ENCODE data around the gene PRR29.

The PRR29 gene

DNA sequence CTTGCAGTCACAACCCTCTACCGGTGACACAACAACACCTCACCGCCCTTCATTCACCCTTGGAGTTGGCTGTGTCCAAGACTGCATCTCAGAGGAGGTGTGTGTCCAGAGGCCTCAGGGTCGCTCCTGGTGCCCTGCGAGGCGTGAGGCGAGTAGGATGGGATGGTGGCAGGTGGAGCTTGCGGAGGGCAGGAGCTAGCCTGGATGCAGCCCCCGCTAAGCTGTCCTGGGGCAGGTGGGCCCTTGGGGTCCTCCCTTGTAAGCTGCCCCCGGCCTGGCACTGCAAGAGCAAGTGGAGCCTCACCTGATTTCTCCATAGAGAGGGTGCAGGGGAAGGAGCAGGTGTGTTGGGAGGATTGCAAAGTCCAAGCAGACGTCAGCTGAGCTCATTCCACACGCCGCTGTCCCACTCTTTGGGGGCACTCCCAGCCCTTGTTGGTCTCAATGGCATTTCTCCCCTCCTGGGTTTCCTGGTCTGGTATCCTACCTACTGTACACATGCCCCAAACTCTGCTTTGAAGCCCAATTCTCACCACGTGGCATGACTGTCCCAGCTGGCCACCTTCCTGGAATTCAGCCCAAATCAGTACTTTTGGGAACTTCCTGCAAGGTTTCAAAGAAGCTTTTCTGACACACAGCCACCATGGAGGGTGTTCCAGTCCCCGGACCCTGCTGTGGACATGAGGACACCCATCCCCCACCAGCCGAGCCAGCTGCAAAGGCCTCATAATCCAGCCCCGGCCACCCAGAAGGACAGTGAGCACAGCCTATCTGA is 40.4 kb downstream of the PRR29 start:
- no peak for TF ChIP-seq CEBPB (IDR thresholded peaks at IDR 0.05)
- TF ChIP-seq TEAD4 (IDR thresholded peaks at IDR 0.05) = no peak
- TF ChIP-seq TAF1 (IDR thresholded peaks at IDR 0.05; ENCODE audit: low read depth) = no peak
- no peak for TF ChIP-seq RAD21 (IDR thresholded peaks at IDR 0.05; ENCODE audit: low read depth)
- no peak for TF ChIP-seq YY1 (IDR thresholded peaks at IDR 0.05; ENCODE audit: low read depth)

DNA sequence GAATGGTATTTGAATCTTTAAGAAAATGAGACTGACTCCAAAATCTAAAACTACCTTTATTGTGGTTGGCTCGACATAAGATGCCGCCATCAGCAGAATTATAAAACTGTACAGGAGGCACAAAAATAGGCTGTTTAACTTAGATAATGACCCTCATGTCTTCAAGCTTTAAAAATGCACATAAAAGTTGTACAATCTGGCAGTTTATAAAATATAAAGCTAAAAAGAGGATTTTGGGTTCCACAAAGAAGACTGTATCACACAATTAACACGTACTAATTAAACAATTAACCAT is 40.9 kb downstream of the PRR29 start:
- TF ChIP-seq NFIC (IDR thresholded peaks at IDR 0.05) (no peak), ZBTB7A (IDR thresholded peaks at IDR 0.05; ENCODE audit: low read depth) (no peak), EP300 (IDR thresholded peaks at IDR 0.05; ENCODE audit: borderline replicate concordance) (no peak), CEBPB (IDR thresholded peaks at IDR 0.05) (no peak)
- TF ChIP-seq, protein P1, sequence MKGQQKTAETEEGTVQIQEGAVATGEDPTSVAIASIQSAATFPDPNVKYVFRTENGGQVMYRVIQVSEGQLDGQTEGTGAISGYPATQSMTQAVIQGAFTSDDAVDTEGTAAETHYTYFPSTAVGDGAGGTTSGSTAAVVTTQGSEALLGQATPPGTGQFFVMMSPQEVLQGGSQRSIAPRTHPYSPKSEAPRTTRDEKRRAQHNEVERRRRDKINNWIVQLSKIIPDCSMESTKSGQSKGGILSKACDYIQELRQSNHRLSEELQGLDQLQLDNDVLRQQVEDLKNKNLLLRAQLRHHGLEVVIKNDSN (IDR thresholded peaks at IDR 0.05) = no peak

DNA sequence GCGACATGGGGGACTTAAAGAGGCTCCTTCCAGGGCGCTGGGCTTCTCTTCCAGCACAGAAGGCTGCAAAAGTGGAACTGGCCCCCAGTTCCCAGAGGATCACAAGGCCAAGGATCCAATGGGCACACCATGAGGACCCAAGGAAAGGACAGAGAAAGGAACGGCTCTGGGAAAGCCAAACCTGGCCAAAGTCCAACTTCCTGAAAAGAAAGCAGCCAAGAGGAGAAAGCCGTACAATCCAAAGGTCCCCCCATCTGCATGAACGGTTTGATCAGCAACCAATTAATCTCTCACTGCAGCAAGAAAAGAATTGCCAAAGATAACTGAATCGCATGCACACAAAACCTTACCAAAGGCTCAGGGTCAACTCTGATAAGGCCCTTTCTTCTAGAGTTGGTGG is 42.1 kb downstream of the PRR29 start:
- no peak for TF ChIP-seq RAD21 (IDR thresholded peaks at IDR 0.05; ENCODE audit: low read depth)
- TF ChIP-seq NFIC (IDR thresholded peaks at IDR 0.05) = no peak
- no peak for TF ChIP-seq TEAD4 (IDR thresholded peaks at IDR 0.05)
- TF ChIP-seq ZBTB7A (IDR thresholded peaks at IDR 0.05; ENCODE audit: low read depth) = no peak
- no peak for TF ChIP-seq YY1 (IDR thresholded peaks at IDR 0.05; ENCODE audit: low read depth)
- TF ChIP-seq EP300 (IDR thresholded peaks at IDR 0.05; ENCODE audit: borderline replicate concordance) = no peak
- no peak for TF ChIP-seq TCF12 (IDR thresholded peaks at IDR 0.05; ENCODE audit: low read depth)
- TF ChIP-seq, protein P2, sequence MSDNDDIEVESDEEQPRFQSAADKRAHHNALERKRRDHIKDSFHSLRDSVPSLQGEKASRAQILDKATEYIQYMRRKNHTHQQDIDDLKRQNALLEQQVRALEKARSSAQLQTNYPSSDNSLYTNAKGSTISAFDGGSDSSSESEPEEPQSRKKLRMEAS (IDR thresholded peaks at IDR 0.05) = no peak
- TF ChIP-seq, protein P3, sequence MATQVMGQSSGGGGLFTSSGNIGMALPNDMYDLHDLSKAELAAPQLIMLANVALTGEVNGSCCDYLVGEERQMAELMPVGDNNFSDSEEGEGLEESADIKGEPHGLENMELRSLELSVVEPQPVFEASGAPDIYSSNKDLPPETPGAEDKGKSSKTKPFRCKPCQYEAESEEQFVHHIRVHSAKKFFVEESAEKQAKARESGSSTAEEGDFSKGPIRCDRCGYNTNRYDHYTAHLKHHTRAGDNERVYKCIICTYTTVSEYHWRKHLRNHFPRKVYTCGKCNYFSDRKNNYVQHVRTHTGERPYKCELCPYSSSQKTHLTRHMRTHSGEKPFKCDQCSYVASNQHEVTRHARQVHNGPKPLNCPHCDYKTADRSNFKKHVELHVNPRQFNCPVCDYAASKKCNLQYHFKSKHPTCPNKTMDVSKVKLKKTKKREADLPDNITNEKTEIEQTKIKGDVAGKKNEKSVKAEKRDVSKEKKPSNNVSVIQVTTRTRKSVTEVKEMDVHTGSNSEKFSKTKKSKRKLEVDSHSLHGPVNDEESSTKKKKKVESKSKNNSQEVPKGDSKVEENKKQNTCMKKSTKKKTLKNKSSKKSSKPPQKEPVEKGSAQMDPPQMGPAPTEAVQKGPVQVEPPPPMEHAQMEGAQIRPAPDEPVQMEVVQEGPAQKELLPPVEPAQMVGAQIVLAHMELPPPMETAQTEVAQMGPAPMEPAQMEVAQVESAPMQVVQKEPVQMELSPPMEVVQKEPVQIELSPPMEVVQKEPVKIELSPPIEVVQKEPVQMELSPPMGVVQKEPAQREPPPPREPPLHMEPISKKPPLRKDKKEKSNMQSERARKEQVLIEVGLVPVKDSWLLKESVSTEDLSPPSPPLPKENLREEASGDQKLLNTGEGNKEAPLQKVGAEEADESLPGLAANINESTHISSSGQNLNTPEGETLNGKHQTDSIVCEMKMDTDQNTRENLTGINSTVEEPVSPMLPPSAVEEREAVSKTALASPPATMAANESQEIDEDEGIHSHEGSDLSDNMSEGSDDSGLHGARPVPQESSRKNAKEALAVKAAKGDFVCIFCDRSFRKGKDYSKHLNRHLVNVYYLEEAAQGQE (IDR thresholded peaks at IDR 0.05; ENCODE audit: low read depth) = no peak
- TF ChIP-seq TAF1 (IDR thresholded peaks at IDR 0.05; ENCODE audit: low read depth) = no peak
- TF ChIP-seq, protein P1 (IDR thresholded peaks at IDR 0.05) = no peak
- no peak for TF ChIP-seq FOXM1 (IDR thresholded peaks at IDR 0.05; ENCODE audit: borderline replicate concordance, low read depth)
- no peak for TF ChIP-seq CREB1 (IDR thresholded peaks at IDR 0.05; ENCODE audit: low read depth)
- TF ChIP-seq CEBPB (IDR thresholded peaks at IDR 0.05) = no peak
- TF ChIP-seq EGR1 (IDR thresholded peaks at IDR 0.05) = no peak

DNA sequence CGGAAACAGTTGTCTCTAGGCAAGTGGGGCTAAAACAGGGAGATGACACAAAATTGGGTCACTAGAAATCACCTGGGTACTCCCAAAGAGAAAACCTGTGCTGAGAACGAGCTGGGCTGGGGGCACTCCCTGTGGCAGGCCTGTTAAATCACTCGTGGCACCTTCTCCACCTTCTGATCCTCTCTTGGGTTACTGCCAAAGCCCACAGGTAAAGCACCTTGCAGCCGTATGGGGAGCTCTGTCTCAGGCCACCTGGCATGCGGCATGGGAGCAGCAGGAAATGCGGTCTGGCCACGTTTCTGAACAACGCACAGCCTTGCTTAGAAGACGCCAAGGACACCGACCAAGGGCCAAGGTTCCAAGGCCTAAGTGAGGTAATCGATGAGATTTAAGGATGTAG is 43.8 kb downstream of the PRR29 start:
- TF ChIP-seq, protein P3 (IDR thresholded peaks at IDR 0.05; ENCODE audit: low read depth) = no peak
- TF ChIP-seq CEBPB (IDR thresholded peaks at IDR 0.05) (no peak), EP300 (IDR thresholded peaks at IDR 0.05; ENCODE audit: borderline replicate concordance) (no peak)

DNA sequence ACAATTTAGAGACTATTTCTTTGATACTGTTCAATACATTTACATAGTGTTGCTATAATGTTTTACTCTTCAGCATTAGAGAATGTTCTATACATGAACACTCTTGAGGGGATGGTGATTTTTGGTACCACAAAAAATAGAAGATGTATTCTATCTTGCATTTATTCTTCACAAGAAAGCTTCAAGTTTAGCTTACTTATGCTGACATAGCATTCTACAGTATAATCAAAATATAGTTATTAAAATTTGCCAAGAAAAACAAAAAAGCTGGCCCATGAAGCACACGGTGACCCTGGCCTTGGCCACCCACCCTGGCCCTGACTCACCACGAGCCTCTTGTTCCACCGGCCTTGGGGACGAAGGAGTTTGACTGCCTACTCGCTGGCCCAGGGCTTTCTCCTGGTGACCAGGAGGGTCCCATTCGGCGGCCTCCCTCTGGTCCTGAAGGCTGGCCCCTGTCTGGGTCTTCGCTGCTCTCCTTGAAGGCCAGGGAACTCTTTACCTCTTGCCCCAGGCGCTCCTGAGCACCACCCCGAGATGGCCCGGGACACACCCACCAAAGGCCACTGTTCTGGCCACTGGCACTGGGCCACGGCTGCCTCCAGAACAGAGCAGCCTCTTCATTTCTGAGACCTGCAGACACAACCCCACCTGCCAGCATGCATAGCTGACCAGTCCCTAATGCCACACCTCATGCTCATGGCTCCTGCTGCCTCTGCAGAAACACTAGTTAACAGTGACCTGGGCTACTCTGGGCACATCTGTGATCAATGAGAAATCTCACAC is 44.7 kb downstream of the PRR29 start:
- TF ChIP-seq TAF1 (IDR thresholded peaks at IDR 0.05; ENCODE audit: low read depth) (no peak), CREB1 (IDR thresholded peaks at IDR 0.05; ENCODE audit: low read depth) (no peak), TEAD4 (IDR thresholded peaks at IDR 0.05) (no peak), CEBPB (IDR thresholded peaks at IDR 0.05) (no peak), ZBTB7A (IDR thresholded peaks at IDR 0.05; ENCODE audit: low read depth) (no peak), EGR1 (IDR thresholded peaks at IDR 0.05) (no peak), NFIC (IDR thresholded peaks at IDR 0.05) (no peak), RAD21 (IDR thresholded peaks at IDR 0.05; ENCODE audit: low read depth) (no peak), YY1 (IDR thresholded peaks at IDR 0.05; ENCODE audit: low read depth) (no peak), FOXM1 (IDR thresholded peaks at IDR 0.05; ENCODE audit: borderline replicate concordance, low read depth) (no peak)
- TF ChIP-seq, protein P1 (IDR thresholded peaks at IDR 0.05) = no peak
- TF ChIP-seq, protein P3 (IDR thresholded peaks at IDR 0.05; ENCODE audit: low read depth) = no peak
